ENCODE data around the gene TNS3. TPM values are rescaled to one million over a fixed set of nuclear protein-coding genes. Genes with fewer than 3 reads are reported as not detected.
A peak's percentile ranks its signal among the peaks of the same experiment; 100 is the strongest.

TNS3 gene
- total RNA-seq, 1 experiment from 2014 or later: 533 TPM

- Histone ChIP-seq H3K9me3 (ENCODE audit: control insufficient read depth, insufficient read depth, low read depth, low read length) (no peaks in the 10 kb centered on the region), H3K27ac (ENCODE audit: low read length) (no peak overlapping the region), H3K4me3 (ENCODE audit: low read depth in 2 of 2, low read length in 2 of 2) (no peak overlapping the region), H3K36me3 (ENCODE audit: control insufficient read depth, insufficient read depth, low read length) (peaks cover 8% of the 10 kb centered on the region), H3K4me1 (ENCODE audit: control insufficient read depth, insufficient read depth, low read length) (peaks cover 27% of the 10 kb centered on the region; the same call in 1 of the 2 replicates), H3K27me3 (ENCODE audit: control insufficient read depth, insufficient read depth, low read length) (no peaks in the 10 kb centered on the region)
- ChIA-PET POLR2A (interaction anchor here (0.6 kb wide), 1 partner anchor 318 kb away, joined by 4 read pairs; no protein-coding TSS in a partner anchor), CTCF (no interaction called here)
- DNase-seq (ENCODE audit: low read depth, low spot score): no peak
- no peak for ATAC-seq
- intact Hi-C loops (cut with micrococcal nuclease; ENCODE audit: unreplicated experiment) (no loop called here), in situ Hi-C loops (cut with HindIII; ENCODE audit: low pct_unique_long_range_greater_than_20kb, low sequenced_read_pairs) (no loop called here)
- no TSS peak for BruUV-seq (replicated peaks)
- TF ChIP-seq TCF7L2 (IDR thresholded peaks at IDR 0.05; ENCODE audit: low read depth, low read length): no peak
- TF ChIP-seq POLR2AphosphoS5 (IDR thresholded peaks at IDR 0.05; ENCODE audit: low read depth, low read length): peak; percentile 21; the same call in 1 of the 2 replicates
Measured at GRCh38 chr7:47357863-47358262, 224.0 kb downstream of the TNS3 start.

GRCh38 chr7:47357361-47357760 lies 224.6 kb downstream of the TNS3 start:
- H3K9me3 ChIP-seq (ENCODE audit: control insufficient read depth, insufficient read depth, low read depth, low read length): no peaks in the 10 kb centered on the region
- TF ChIP-seq TCF7L2 (IDR thresholded peaks at IDR 0.05; ENCODE audit: low read depth, low read length) (no peak), SIN3A (IDR thresholded peaks at IDR 0.05; ENCODE audit: borderline replicate concordance, insufficient read depth, low read depth, low read length) (no peak), REST (IDR thresholded peaks at IDR 0.05; ENCODE audit: insufficient read depth in 1 of 2, low read depth in 2 of 2, low read length in 1 of 2) (no peak), POLR2AphosphoS5 (IDR thresholded peaks at IDR 0.05; ENCODE audit: low read depth, low read length) (no peak), CTCF (IDR thresholded peaks at IDR 0.05) (no peak)
- peaks cover 25% of the 10 kb centered on the region; the same call in 1 of the 2 replicates for H3K4me1 ChIP-seq (ENCODE audit: control insufficient read depth, insufficient read depth, low read length)
- DNase-seq (ENCODE audit: low read depth, low spot score): no peak
- BruUV-seq (replicated peaks): no TSS peak
- intact Hi-C loops (cut with micrococcal nuclease; ENCODE audit: unreplicated experiment) (no loop called here), in situ Hi-C loops (cut with HindIII; ENCODE audit: low pct_unique_long_range_greater_than_20kb, low sequenced_read_pairs) (no loop called here)
- H3K36me3 ChIP-seq (ENCODE audit: control insufficient read depth, insufficient read depth, low read length): peaks cover 8% of the 10 kb centered on the region
- no peak; the same call in 1 of the 2 replicates for ATAC-seq
- ChIA-PET POLR2A (no interaction called here), CTCF (no interaction called here)
- H3K27ac ChIP-seq (ENCODE audit: low read length): no peak overlapping the region
- H3K27me3 ChIP-seq (ENCODE audit: control insufficient read depth, insufficient read depth, low read length): no peaks in the 10 kb centered on the region
- H3K4me3 ChIP-seq (ENCODE audit: low read depth in 2 of 2, low read length in 2 of 2): no peak overlapping the region

- H3K4me1 ChIP-seq (ENCODE audit: control insufficient read depth, insufficient read depth, low read length): peaks cover 14% of the 10 kb centered on the region; the same call in 1 of the 2 replicates
- POLR2A ChIA-PET: interaction anchor here (0.7 kb wide), 1 partner anchor 206 kb away, joined by 4 read pairs; no protein-coding TSS in a partner anchor
- TF ChIP-seq TCF7L2 (IDR thresholded peaks at IDR 0.05; ENCODE audit: low read depth, low read length) (no peak), CTCF (IDR thresholded peaks at IDR 0.05) (no peak), POLR2AphosphoS5 (IDR thresholded peaks at IDR 0.05; ENCODE audit: low read depth, low read length) (no peak), SIN3A (IDR thresholded peaks at IDR 0.05; ENCODE audit: borderline replicate concordance, insufficient read depth, low read depth, low read length) (no peak), REST (IDR thresholded peaks at IDR 0.05; ENCODE audit: insufficient read depth in 1 of 2, low read depth in 2 of 2, low read length in 1 of 2) (no peak)
- H3K9me3 ChIP-seq (ENCODE audit: control insufficient read depth, insufficient read depth, low read depth, low read length): no peaks in the 10 kb centered on the region
- no TSS peak for BruUV-seq (replicated peaks)
- H3K27me3 ChIP-seq (ENCODE audit: control insufficient read depth, insufficient read depth, low read length): no peaks in the 10 kb centered on the region
- CTCF ChIA-PET: no interaction called here
- peaks cover 8% of the 10 kb centered on the region for H3K36me3 ChIP-seq (ENCODE audit: control insufficient read depth, insufficient read depth, low read length)
- no peak overlapping the region; the same call in 1 of the 2 replicates for H3K27ac ChIP-seq (ENCODE audit: low read length)
- intact Hi-C loops (cut with micrococcal nuclease; ENCODE audit: unreplicated experiment) (no loop called here), in situ Hi-C loops (cut with HindIII; ENCODE audit: low pct_unique_long_range_greater_than_20kb, low sequenced_read_pairs) (no loop called here)
- H3K4me3 ChIP-seq (ENCODE audit: low read depth in 2 of 2, low read length in 2 of 2): no peak overlapping the region
- DNase-seq (ENCODE audit: low read depth, low spot score) (no peak), ATAC-seq (no peak)
Measured at GRCh38 chr7:47356261-47356660, 225.7 kb downstream of the TNS3 start.
